ENCODE data around the gene CLHC1.

DNA sequence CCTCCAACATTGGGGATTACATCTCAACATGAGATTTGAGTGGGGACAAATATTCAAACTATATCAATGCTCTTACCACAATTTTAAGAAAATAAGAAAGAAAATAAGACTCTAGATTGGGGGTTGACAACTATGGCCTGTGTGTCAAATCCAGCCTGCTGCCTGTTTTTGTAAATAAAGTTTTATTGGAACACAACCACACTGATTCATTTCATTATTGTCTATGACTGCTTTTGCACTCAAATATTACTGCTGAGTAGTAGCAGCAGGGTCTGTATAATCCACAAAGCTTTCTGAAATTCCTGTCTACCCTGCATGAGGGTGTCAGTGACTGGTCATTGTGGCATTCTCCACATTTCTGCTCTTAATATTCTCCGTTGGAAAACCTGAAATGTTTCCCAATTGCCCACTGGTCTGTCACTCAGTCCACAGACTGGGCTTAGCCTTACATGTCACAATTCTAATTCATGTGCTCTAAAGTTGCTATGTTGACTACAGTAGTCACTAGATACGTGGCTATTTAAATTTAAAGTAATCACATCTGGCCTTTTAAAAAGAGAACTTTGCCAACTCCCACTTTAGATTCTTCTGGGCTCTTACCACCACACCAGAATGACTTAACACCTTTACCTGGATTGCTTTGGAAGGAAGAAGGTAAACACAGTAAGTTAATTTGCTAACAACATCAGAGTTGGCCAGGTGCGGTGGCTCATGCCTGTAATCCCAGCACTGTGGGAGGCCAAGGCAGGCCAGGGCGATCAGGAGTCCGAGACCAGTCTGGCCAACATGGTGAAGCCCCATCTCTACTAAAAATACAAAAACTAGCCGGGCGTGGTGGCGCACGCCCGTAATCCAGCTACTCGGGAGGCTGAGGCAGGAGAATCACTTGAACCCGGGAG, 86.9 kb downstream of the CLHC1 start:
- TF ChIP-seq, protein P1, sequence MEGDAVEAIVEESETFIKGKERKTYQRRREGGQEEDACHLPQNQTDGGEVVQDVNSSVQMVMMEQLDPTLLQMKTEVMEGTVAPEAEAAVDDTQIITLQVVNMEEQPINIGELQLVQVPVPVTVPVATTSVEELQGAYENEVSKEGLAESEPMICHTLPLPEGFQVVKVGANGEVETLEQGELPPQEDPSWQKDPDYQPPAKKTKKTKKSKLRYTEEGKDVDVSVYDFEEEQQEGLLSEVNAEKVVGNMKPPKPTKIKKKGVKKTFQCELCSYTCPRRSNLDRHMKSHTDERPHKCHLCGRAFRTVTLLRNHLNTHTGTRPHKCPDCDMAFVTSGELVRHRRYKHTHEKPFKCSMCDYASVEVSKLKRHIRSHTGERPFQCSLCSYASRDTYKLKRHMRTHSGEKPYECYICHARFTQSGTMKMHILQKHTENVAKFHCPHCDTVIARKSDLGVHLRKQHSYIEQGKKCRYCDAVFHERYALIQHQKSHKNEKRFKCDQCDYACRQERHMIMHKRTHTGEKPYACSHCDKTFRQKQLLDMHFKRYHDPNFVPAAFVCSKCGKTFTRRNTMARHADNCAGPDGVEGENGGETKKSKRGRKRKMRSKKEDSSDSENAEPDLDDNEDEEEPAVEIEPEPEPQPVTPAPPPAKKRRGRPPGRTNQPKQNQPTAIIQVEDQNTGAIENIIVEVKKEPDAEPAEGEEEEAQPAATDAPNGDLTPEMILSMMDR (IDR thresholded peaks at IDR 0.05) = no peak
- TF ChIP-seq POLR2A (IDR thresholded peaks at IDR 0.05) (no peak), POLR2AphosphoS5 (IDR thresholded peaks at IDR 0.05) (no peak), EP300 (IDR thresholded peaks at IDR 0.05) (no peak)
